Osteocyte (in vitro differentiated cells): ENCODE results near the gene MAPK13. TPM values are rescaled to one million over a fixed set of nuclear protein-coding genes. Genes with fewer than 3 reads are reported as not detected.
"Not testable (repeated sequence)": the region's sequence is repeated elsewhere in the genome, so short reads cannot be mapped to it uniquely, and the experiment has no call there.

Experiments used
- DNase-seq: peaks from one replicate; pipeline ENCODE4 v3.0.0; 2021; ENCODE audit warnings: mixed read lengths; ENCODE audit not compliant: unreplicated experiment; ENCODE audit errors: extremely low spot score
- H3K27ac Mint-ChIP-seq: one replicate; pipeline ENCODE4 v1.8.0; 2021; ENCODE audit warnings: mild to moderate bottlenecking, mixed read lengths; ENCODE audit not compliant: unreplicated experiment
- H3K27me3 Mint-ChIP-seq: one replicate; pipeline ENCODE4 v1.8.0; 2021; ENCODE audit warnings: mixed read lengths; ENCODE audit not compliant: unreplicated experiment
- H3K36me3 Mint-ChIP-seq: one replicate; pipeline ENCODE4 v1.8.0; 2021; ENCODE audit warnings: mixed read lengths; ENCODE audit not compliant: unreplicated experiment
- H3K4me1 Mint-ChIP-seq: one replicate; pipeline ENCODE4 v1.8.0; 2021; ENCODE audit warnings: mixed read lengths; ENCODE audit not compliant: unreplicated experiment
- H3K4me3 Mint-ChIP-seq: one replicate; pipeline ENCODE4 v1.8.0; 2021; ENCODE audit warnings: mild to moderate bottlenecking, moderate library complexity, mixed read lengths; ENCODE audit not compliant: unreplicated experiment
- H3K9me3 Mint-ChIP-seq: one replicate; pipeline ENCODE4 v1.8.0; 2021; ENCODE audit warnings: mixed read lengths; ENCODE audit not compliant: unreplicated experiment
- total RNA-seq: library from RNA; stranded (reverse); gene quantifications from 2 replicates; pipeline ENCODE4 v1.2.1, GENCODE V29; 2021
- TF ChIP-seq, protein P1 (sequence below): fragments of 200-600 bp; sonication (generic); IDR thresholded peaks from 2 replicates; pipeline ENCODE4 v1.5.0; 2021; ENCODE audit warnings: antibody characterized with exemption, mild to moderate bottlenecking, moderate library complexity

MAPK13 gene
- total RNA-seq, 1 donor from 2014 or later: 1.5 TPM

DNA sequence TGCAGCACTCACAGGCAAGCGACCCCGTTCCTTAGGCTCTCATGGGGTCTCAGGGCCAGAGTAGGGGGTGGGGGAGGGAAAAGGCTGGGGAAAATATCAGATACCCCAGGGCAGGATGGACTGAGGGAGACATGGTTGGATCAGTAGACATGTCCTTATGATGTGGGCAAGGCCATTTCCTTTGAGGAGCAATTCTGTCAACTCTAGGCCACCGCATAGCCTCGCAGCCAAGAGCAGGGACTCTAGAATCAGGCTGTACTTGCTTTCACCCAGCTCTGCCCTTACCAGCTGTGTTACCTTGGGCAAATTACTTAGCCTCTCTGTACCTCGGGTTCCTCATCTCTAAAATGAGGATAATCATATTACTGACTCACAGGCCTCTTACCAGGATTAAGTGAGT is 2.2 kb upstream of the MAPK13 start:
- H3K27ac Mint-ChIP-seq: no peak overlapping the region
- no peaks in the 10 kb centered on the region for H3K27me3 Mint-ChIP-seq
- no peaks in the 10 kb centered on the region for H3K9me3 Mint-ChIP-seq
- no peaks in the 10 kb centered on the region for H3K36me3 Mint-ChIP-seq
- H3K4me3 Mint-ChIP-seq: no peak overlapping the region
- TF ChIP-seq, protein P1, sequence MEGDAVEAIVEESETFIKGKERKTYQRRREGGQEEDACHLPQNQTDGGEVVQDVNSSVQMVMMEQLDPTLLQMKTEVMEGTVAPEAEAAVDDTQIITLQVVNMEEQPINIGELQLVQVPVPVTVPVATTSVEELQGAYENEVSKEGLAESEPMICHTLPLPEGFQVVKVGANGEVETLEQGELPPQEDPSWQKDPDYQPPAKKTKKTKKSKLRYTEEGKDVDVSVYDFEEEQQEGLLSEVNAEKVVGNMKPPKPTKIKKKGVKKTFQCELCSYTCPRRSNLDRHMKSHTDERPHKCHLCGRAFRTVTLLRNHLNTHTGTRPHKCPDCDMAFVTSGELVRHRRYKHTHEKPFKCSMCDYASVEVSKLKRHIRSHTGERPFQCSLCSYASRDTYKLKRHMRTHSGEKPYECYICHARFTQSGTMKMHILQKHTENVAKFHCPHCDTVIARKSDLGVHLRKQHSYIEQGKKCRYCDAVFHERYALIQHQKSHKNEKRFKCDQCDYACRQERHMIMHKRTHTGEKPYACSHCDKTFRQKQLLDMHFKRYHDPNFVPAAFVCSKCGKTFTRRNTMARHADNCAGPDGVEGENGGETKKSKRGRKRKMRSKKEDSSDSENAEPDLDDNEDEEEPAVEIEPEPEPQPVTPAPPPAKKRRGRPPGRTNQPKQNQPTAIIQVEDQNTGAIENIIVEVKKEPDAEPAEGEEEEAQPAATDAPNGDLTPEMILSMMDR: no peak
- DNase-seq: no peak
- peaks cover 23% of the 10 kb centered on the region for H3K4me1 Mint-ChIP-seq

DNA sequence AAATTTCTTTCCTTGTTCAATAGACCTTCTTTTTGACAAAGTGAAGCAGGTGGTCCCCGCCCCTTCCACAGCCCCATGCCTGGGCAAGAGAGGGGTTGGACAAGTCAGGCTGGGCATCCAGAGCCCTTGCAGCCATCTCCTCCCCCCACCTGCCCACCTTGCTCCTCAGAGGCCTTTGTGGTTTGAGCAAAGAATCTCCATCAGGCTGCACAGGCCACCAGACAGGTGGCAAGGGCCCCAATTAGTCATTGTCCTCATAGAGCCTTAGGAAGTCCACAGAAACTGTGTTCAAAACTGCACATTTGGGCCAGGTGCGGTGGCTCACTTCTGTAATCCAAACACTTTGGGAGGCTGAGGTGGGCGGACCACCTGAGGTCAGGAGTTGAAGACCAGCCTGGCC is 1.5 kb upstream of the MAPK13 start:
- no peaks in the 10 kb centered on the region for H3K9me3 Mint-ChIP-seq
- H3K27ac Mint-ChIP-seq: no peak overlapping the region
- no peaks in the 10 kb centered on the region for H3K36me3 Mint-ChIP-seq
- TF ChIP-seq, protein P1: no peak
- H3K27me3 Mint-ChIP-seq: no peaks in the 10 kb centered on the region
- DNase-seq: no peak
- H3K4me1 Mint-ChIP-seq: peaks cover 22% of the 10 kb centered on the region
- H3K4me3 Mint-ChIP-seq: no peak overlapping the region

DNA sequence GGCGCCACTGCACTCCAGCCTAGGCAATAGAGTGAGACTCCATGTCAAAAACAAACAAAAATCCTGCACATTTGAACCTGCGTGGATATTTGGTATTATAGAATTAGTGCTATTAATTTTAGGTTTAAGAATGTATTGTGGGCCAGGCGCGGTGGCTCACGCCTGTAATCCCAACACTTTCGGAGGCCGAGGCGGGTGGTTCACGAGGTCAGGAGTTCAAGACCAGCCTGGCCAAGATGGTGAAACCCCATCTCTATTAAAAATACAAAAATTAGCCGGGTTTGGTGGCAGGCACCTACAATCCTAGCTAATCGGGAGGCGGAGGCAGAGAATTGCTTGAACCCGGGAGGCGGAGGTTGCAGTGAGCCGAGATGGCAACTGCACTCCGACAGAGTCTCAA is 979 bp upstream of the MAPK13 start:
- H3K36me3 Mint-ChIP-seq, H3K4me3 Mint-ChIP-seq, H3K27me3 Mint-ChIP-seq, DNase-seq, H3K27ac Mint-ChIP-seq, H3K9me3 Mint-ChIP-seq: not testable (repeated sequence)
- H3K4me1 Mint-ChIP-seq: peaks cover 22% of the 10 kb centered on the region

DNA sequence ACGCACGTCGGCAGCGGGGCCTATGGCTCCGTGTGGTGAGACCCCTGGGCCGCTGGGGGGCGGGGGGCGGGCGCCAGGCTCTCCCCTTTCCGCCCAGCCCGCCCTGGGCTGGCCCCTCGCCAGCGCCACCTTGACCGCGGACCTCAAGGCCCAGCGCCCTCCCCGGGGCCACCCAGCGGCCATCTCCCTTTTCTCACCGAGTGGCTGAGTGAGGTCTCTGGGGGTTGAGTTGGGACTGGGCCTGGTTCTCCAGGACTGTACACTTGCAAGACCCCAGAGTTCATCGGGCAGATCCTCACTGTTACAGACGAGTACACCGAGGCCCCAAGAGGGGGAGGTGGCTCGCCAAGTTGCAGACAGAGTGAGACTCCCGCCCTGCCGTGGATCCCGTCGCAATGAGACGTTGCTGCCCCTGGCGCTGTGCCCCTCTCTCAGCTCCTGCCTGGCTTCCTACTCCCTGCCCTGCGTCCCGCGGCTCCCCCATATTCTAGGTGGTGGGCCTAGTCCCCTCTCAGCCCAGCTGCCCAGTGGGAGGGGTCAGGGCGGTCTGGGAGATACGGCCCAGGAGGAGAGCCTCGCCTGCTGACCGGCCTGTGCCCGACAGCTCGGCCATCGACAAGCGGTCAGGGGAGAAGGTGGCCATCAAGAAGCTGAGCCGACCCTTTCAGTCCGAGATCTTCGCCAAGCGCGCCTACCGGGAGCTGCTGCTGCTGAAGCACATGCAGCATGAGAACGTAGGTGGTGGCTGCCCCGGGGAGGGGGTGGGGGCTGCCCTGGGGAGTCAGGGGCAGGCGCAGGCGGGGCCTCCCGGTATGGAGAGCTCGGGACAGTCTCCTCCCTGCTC is 576 bp downstream of the MAPK13 start:
- peaks cover 22% of the 10 kb centered on the region for H3K4me1 Mint-ChIP-seq
- TF ChIP-seq, protein P1: no peak
- no peaks in the 10 kb centered on the region for H3K27me3 Mint-ChIP-seq
- no peaks in the 10 kb centered on the region for H3K9me3 Mint-ChIP-seq
- H3K4me3 Mint-ChIP-seq: no peak overlapping the region
- no peak overlapping the region for H3K27ac Mint-ChIP-seq
- H3K36me3 Mint-ChIP-seq: no peaks in the 10 kb centered on the region
- DNase-seq: no peak

DNA sequence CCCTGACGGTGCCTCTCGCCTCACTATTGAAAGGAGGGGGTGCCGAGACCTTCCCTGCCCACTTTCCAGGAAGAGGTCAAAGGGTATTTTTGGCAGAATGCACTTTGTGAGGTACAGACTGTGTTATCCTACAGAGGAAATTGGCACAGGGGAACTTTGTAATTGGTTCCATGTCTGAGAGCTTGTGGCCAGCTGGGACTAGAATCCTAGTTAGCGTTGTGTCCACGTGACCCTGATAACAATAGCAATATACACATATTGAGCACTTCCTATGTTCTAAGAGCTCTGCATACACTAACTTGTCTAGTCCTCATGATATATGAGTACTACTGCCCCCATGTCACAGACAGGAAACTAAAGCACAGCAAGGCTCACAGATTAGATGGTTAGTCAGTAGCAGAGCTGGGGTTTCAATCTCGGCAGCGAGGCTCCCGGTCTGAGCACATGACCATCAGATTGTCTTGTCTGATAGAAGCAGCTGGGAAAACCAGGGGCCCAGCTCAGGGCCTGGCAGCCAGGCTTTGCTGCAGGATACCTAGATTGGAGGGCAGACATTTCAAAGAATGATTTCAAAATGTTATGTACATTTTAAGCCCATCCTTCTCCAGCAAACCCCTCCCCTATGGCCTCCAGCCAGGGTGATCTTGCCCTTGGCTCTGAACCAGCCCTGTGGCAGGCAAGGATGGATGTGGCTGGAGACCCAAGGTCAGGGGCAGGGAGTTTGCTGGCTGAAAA is 1.4 kb downstream of the MAPK13 start:
- no peak for DNase-seq

More for the DNA sequence above, 1.4 kb downstream of the MAPK13 start:
- peak overlapping the region; percentile 6 for H3K4me3 Mint-ChIP-seq
- no peaks in the 10 kb centered on the region for H3K36me3 Mint-ChIP-seq
- TF ChIP-seq, protein P1: no peak
- H3K4me1 Mint-ChIP-seq: peaks cover 20% of the 10 kb centered on the region
- no peak overlapping the region for H3K27ac Mint-ChIP-seq
- no peaks in the 10 kb centered on the region for H3K27me3 Mint-ChIP-seq
- no peaks in the 10 kb centered on the region for H3K9me3 Mint-ChIP-seq
